Activated CD8-positive, alpha-beta memory T cell treated with anti-CD3 and anti-CD28 coated beads for 36 hours (primary cell): Measurements from ENCODE around the gene IGSF21. TPM values are rescaled to one million over a fixed set of nuclear protein-coding genes. Genes with fewer than 3 reads are reported as not detected.

Experiments
- CTCF ChIA-PET: fragments of 350-600 bp; sonication (Branson Sonifier 250); formaldehyde crosslinking; loops from one replicate; lab custom pipeline; 2021; ENCODE audit warnings: antibody characterized with exemption; lab: Charles Lee
- POLR2A ChIA-PET: fragments of 350-600 bp; sonication (Branson Sonifier 250); formaldehyde crosslinking; loops from one replicate; lab custom pipeline; 2021; ENCODE audit warnings: antibody characterized with exemption; lab: Charles Lee
- total RNA-seq, 2 experiments: library from RNA; stranded (reverse); gene quantifications; one replicate each; pipeline ENCODE4 v1.2.3, GENCODE V29; 2021

Gene IGSF21
- total RNA-seq, 2 experiments from 2014 or later = not detected

GRCh38 chr1:18329469-18330253 is 222.1 kb downstream of the IGSF21 start:
- ChIA-PET POLR2A (no interaction called here), CTCF (no interaction called here)

GRCh38 chr1:18332576-18332975 is 225.0 kb downstream of the IGSF21 start:
- POLR2A ChIA-PET = no interaction called here
- CTCF ChIA-PET = no interaction called here

GRCh38 chr1:18333220-18333619 is 225.6 kb downstream of the IGSF21 start:
- CTCF ChIA-PET = no interaction called here
- POLR2A ChIA-PET = no interaction called here

- CTCF ChIA-PET = no interaction called here
- POLR2A ChIA-PET = no interaction called here
Measured at GRCh38 chr1:18336801-18337200, 229.2 kb downstream of the IGSF21 start.

GRCh38 chr1:18337757-18338156 is 230.2 kb downstream of the IGSF21 start:
- ChIA-PET CTCF (no interaction called here), POLR2A (no interaction called here)

GRCh38 chr1:18339161-18339560 is 231.6 kb downstream of the IGSF21 start:
- CTCF ChIA-PET = no interaction called here
- POLR2A ChIA-PET = no interaction called here

GRCh38 chr1:18340158-18340764 is 232.7 kb downstream of the IGSF21 start:
- ChIA-PET POLR2A (no interaction called here), CTCF (no interaction called here)

GRCh38 chr1:18340787-18341186 is 233.2 kb downstream of the IGSF21 start:
- ChIA-PET CTCF (no interaction called here), POLR2A (no interaction called here)

GRCh38 chr1:18341291-18342069 is 233.9 kb downstream of the IGSF21 start:
- CTCF ChIA-PET = no interaction called here
- POLR2A ChIA-PET = no interaction called here

GRCh38 chr1:18342744-18343143 is 235.1 kb downstream of the IGSF21 start:
- ChIA-PET POLR2A (no interaction called here), CTCF (no interaction called here)

GRCh38 chr1:18343581-18343980 is 236.0 kb downstream of the IGSF21 start:
- ChIA-PET CTCF (no interaction called here), POLR2A (no interaction called here)

- ChIA-PET CTCF (no interaction called here), POLR2A (no interaction called here)
Measured at GRCh38 chr1:18344755-18345154, 237.2 kb downstream of the IGSF21 start.

- CTCF ChIA-PET = no interaction called here
- POLR2A ChIA-PET = no interaction called here
Measured at GRCh38 chr1:18347559-18347958, 240.0 kb downstream of the IGSF21 start.

- ChIA-PET CTCF (no interaction called here), POLR2A (no interaction called here)
Measured at GRCh38 chr1:18348354-18348753, 240.8 kb downstream of the IGSF21 start.

GRCh38 chr1:18350747-18351146 is 243.1 kb downstream of the IGSF21 start:
- ChIA-PET POLR2A (no interaction called here), CTCF (no interaction called here)

GRCh38 chr1:18351735-18352134 is 244.1 kb downstream of the IGSF21 start:
- CTCF ChIA-PET = no interaction called here
- POLR2A ChIA-PET = no interaction called here

- ChIA-PET POLR2A (no interaction called here), CTCF (no interaction called here)
Measured at GRCh38 chr1:18352636-18353265, 245.2 kb downstream of the IGSF21 start.

- CTCF ChIA-PET = no interaction called here
- POLR2A ChIA-PET = no interaction called here
Measured at GRCh38 chr1:18353528-18353927, 245.9 kb downstream of the IGSF21 start.

GRCh38 chr1:18353992-18354391 is 246.4 kb downstream of the IGSF21 start:
- POLR2A ChIA-PET = no interaction called here
- CTCF ChIA-PET = no interaction called here

GRCh38 chr1:18354612-18355011 is 247.0 kb downstream of the IGSF21 start:
- CTCF ChIA-PET = no interaction called here
- POLR2A ChIA-PET = no interaction called here
